GM23248 (cell line): ENCODE measurements around the gene SSX1. TPM values are rescaled to one million over a fixed set of nuclear protein-coding genes. Genes with fewer than 3 reads are reported as not detected.
"Not testable (repeated sequence)": the region's sequence is repeated elsewhere in the genome, so short reads cannot be mapped to it uniquely, and the experiment has no call there.

Source experiments
- DNase-seq: peaks from one replicate; pipeline ENCODE4 v3.0.0-alpha.2; 2015
- H2AFZ ChIP-seq: fragments of 200-600 bp; sonication (generic); 2 replicates; pipeline ENCODE4 v1.6.1; 2016; ENCODE audit warnings: antibody characterized with exemption
- H3F3A ChIP-seq: fragments of 200-600 bp; sonication (generic); 2 replicates; pipeline ENCODE4 v1.6.1; 2016; ENCODE audit warnings: mild to moderate bottlenecking, antibody characterized with exemption, mixed run types; ENCODE audit not compliant: insufficient read depth
- H3K27ac ChIP-seq: fragments of 200-600 bp; sonication (generic); 2 replicates; pipeline ENCODE4 v1.5.1; 2016; ENCODE audit warnings: mild to moderate bottlenecking
- H3K27me3 ChIP-seq: fragments of 200-600 bp; sonication (generic); replicated peaks from 2 replicates; pipeline ENCODE4 v1.6.1; 2016; ENCODE audit warnings: mild to moderate bottlenecking; ENCODE audit not compliant: insufficient read depth
- H3K36me3 ChIP-seq: fragments of 200-600 bp; sonication (generic); 2 replicates; pipeline ENCODE4 v1.6.1; 2016; ENCODE audit warnings: low read depth, mild to moderate bottlenecking
- H3K4me1 ChIP-seq: fragments of 200-600 bp; sonication (generic); 2 replicates; pipeline ENCODE4 v1.6.1; 2016; ENCODE audit warnings: mild to moderate bottlenecking; ENCODE audit not compliant: insufficient read depth
- H3K4me2 ChIP-seq: fragments of 200-600 bp; sonication (generic); one replicate; pipeline ENCODE4 v1.6.1; 2016; ENCODE audit warnings: mild to moderate bottlenecking; ENCODE audit not compliant: unreplicated experiment
- H3K4me3 ChIP-seq: fragments of 200-600 bp; sonication (generic); 2 replicates; pipeline ENCODE4 v1.5.1; 2016; ENCODE audit warnings: mild to moderate bottlenecking
- H3K79me2 ChIP-seq: fragments of 200-600 bp; sonication (generic); 2 replicates; pipeline ENCODE4 v1.6.1; 2016; ENCODE audit warnings: mild to moderate bottlenecking; ENCODE audit not compliant: insufficient read depth
- H3K9ac ChIP-seq: fragments of 200-600 bp; sonication (generic); 2 replicates; pipeline ENCODE4 v1.6.1; 2016; ENCODE audit warnings: mild to moderate bottlenecking
- H3K9me2 ChIP-seq: fragments of 200-600 bp; sonication (generic); 2 replicates; pipeline ENCODE4 v1.6.1; 2016; ENCODE audit warnings: mixed run types, mild to moderate bottlenecking, moderate library complexity; ENCODE audit not compliant: insufficient read depth
- H3K9me3 ChIP-seq: fragments of 200-600 bp; sonication (generic); one replicate; pipeline ENCODE4 v1.6.1; 2017; ENCODE audit warnings: low read depth
- H4K20me1 ChIP-seq: fragments of 200-600 bp; sonication (generic); 2 replicates; pipeline ENCODE4 v1.6.0; 2016; ENCODE audit not compliant: insufficient read depth
- EZH2 ChIP-seq: fragments of 200-600 bp; sonication (generic); IDR thresholded peaks from 2 replicates; pipeline ENCODE4 v1.6.1; 2018; ENCODE audit warnings: antibody characterized with exemption, mild to moderate bottlenecking; ENCODE audit not compliant: insufficient read depth, poor library complexity, severe bottlenecking
- EZH2phosphoT487 ChIP-seq: fragments of 200-600 bp; sonication (generic); IDR thresholded peaks from 2 replicates; pipeline ENCODE4 v1.6.1; 2018; ENCODE audit warnings: antibody characterized with exemption, moderate library complexity, mild to moderate bottlenecking, low read depth; ENCODE audit not compliant: insufficient read depth
- WGBS, 2 experiments: methylation state at CpG; one replicate each; pipeline ENCODE4 v1.1.6; 2015 to 2017; ENCODE audit warnings: low lambda C conversion rate in 2 of 2, low coverage in 1 of 2; ENCODE audit errors: missing lambda C conversion rate in 2 of 2; 5-methylcytosine and 5-hydroxymethylcytosine counted together
- in situ Hi-C: fragments of 300-500 bp; cut with MboI; formaldehyde crosslinking; loops from 2 replicates; pipeline ENCODE4 v1.15.0; 2020
- polyA plus RNA-seq: library from polyadenylated mRNA; unstranded; fragments of >200 nt; fragmentation: Nextera tagmentation; extraction: Ambion mirVana; gene quantifications from 2 replicates; pipeline ENCODE4 v1.2.1, GENCODE V29; 2016
- small RNA-seq: library from RNA; depleted of rRNA; stranded (forward); fragments of <200 nt; gene quantifications from one replicate; pipeline ENCODE3, GENCODE V24; 2014; ENCODE audit warnings: low read depth, low replicate concordance
- total RNA-seq: library from RNA; depleted of rRNA; stranded (reverse); fragments of >200 nt; shearing (Covaris generic); gene quantifications from 2 replicates; pipeline ENCODE4 v1.2.3, GENCODE V29; 2014; rRNA removed

Gene SSX1
- total and polyA plus RNA-seq, 2 experiments from 2014 or later, result not detected

DNA sequence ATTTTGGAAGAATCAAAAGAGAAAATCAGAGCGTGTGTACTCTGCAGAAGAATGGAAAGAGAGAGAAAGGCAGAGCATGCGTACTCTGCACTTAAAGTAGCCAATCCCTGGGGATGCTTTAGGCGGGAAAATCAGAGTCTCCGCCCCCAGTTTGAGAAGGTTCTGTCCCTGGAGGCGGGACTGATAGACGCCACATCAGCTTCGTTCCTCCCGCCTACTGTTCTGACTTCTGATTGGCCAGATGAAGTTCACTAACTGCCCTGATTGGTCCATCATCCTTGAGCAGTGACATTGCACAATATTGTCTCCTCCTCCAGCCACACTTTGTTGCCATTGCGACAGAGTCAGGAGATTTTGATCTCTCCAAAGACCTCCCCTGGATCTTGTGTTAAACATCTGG, 23.8 kb downstream of the SSX1 start:
- no peaks in the 10 kb centered on the region for H3F3A ChIP-seq
- no peaks in the 10 kb centered on the region for H3K9me3 ChIP-seq
- DNase-seq, result peak; percentile 16
- H3K27me3 ChIP-seq, result no peaks in the 10 kb centered on the region
- no peaks in the 10 kb centered on the region for H3K4me1 ChIP-seq
- in situ Hi-C loops, result no loop called here
- no peak overlapping the region for H3K4me2 ChIP-seq
- no peak for TF ChIP-seq EZH2phosphoT487
- no peak for TF ChIP-seq EZH2
- H2AFZ ChIP-seq, result no peak overlapping the region
- no peak overlapping the region for H3K9ac ChIP-seq
- no peak overlapping the region for H3K27ac ChIP-seq
- H4K20me1 ChIP-seq, result no peaks in the 10 kb centered on the region
- no peaks in the 10 kb centered on the region for H3K79me2 ChIP-seq
- no peak overlapping the region for H3K4me3 ChIP-seq
- no peaks in the 10 kb centered on the region for H3K9me2 ChIP-seq
- no peaks in the 10 kb centered on the region for H3K36me3 ChIP-seq
- 5 to 7% methylated on average over 8 to 9 of the region's 9 CpGs for WGBS, 2 experiments

DNA sequence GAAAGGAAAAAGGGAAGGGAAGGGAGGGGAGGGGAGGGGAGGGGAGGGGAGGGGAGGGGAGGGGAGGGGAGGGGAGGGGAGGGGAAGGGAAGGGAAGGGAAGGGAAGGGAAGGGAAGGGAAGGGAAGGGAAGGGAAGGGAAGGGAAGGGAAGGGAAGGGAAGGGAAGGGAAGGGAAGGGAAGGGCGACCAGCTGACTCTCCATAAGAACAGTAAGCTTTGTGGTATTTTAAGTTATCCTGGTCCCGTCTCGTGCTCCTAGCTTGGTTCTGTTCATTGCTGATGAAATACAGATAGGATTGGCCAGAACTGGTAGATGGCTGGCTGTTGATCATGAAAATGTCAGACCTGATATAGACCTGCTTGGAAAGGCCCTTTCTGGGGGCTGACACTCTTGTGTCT, 25.5 kb downstream of the SSX1 start:
- H3F3A ChIP-seq, H3K4me1 ChIP-seq, H3K9ac ChIP-seq, H3K79me2 ChIP-seq, DNase-seq, H4K20me1 ChIP-seq, H2AFZ ChIP-seq, H3K4me2 ChIP-seq, H3K4me3 ChIP-seq, H3K36me3 ChIP-seq, H3K27me3 ChIP-seq, H3K9me3 ChIP-seq, in situ Hi-C loops, H3K27ac ChIP-seq, H3K9me2 ChIP-seq: not testable (repeated sequence)
- WGBS, 2 experiments, result 66% methylated on average over 3 of the region's 3 CpGs; no CpG with 5 or more reads in 1 of the 2 experiments

DNA sequence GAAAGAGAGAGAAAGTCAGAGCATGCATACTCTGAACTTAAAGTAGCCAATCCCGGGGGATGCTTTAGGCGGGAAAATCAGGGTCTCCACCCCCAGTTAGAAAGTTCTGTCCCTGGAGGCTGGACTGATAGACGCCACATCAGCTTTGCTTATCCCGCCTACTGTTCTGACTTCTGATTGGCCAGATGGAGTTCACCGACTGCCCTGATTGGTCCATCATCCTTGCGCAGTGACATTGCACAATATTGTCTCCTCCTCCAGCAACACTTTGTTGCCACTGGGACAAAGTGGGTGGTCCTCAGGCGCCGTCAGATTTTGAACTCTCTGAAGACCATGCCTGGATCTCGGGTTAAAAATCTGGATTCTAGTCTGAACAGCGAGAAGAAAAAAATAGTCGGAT, 51.0 kb downstream of the SSX1 start:
- H3K27me3 ChIP-seq, result no peaks in the 10 kb centered on the region
- no peak overlapping the region for H3K9ac ChIP-seq
- no peak overlapping the region for H2AFZ ChIP-seq
- no peak for DNase-seq
- no peak overlapping the region for H3K4me3 ChIP-seq
- no peaks in the 10 kb centered on the region for H3K4me1 ChIP-seq
- H3K36me3 ChIP-seq, result no peaks in the 10 kb centered on the region
- no peaks in the 10 kb centered on the region for H3K9me2 ChIP-seq
- no peaks in the 10 kb centered on the region for H3F3A ChIP-seq
- no peaks in the 10 kb centered on the region for H3K9me3 ChIP-seq
- H3K4me2 ChIP-seq, result no peak overlapping the region
- no peak overlapping the region for H3K27ac ChIP-seq
- TF ChIP-seq EZH2phosphoT487, result no peak
- no peak for TF ChIP-seq EZH2
- H3K79me2 ChIP-seq, result no peaks in the 10 kb centered on the region
- 74 to 80% methylated on average over 8 to 10 of the region's 11 CpGs for WGBS, 2 experiments
- in situ Hi-C loops, result no loop called here
- no peaks in the 10 kb centered on the region for H4K20me1 ChIP-seq

DNA sequence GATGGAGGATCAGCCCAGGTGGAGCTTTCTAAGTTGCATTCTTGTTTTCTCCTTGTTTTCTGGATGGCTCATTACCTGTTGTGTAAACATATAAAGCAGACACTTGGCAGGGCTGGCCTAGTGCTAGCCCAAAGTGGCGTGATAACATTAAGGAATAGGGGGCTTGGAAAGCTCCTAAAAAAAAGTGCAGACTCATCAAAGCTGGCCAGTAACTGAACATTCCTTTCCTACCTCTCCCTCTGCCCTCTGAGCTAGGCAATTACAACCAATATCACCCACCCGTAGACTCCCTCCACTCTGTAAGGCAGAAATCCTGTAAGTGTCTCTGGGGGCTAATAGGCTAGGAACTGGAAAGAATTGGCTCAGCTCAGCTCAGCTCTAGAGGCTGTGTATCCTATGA, 58.8 kb downstream of the SSX1 start:
- H4K20me1 ChIP-seq, H3K27ac ChIP-seq, H2AFZ ChIP-seq, H3K9me2 ChIP-seq, H3K9me3 ChIP-seq, DNase-seq, H3K4me2 ChIP-seq, H3K4me3 ChIP-seq, H3F3A ChIP-seq, H3K36me3 ChIP-seq, H3K9ac ChIP-seq, H3K79me2 ChIP-seq, H3K4me1 ChIP-seq, H3K27me3 ChIP-seq, in situ Hi-C loops: not testable (repeated sequence)
- WGBS, 2 experiments, result 52 to 64% methylated on average over 2 of the region's 2 CpGs

Small RNAs within 50 kb of the gene (small RNA-seq; reads per million reads assigned to genes)
- gene AC245047.3 (not detected), gene AC245047.4 (not detected), gene RNA5SP503 (not detected)

Other genes starting within 250 kb of the SSX1 start
- not detected in 2 replicates for gene SPACA5, start 248.4 kb upstream of the SSX1 start, total RNA-seq
- not detected in 2 replicates for gene SPACA5, start 248.4 kb upstream of the SSX1 start, polyA plus RNA-seq
- gene ZNF630, start 183.8 kb upstream of the SSX1 start, total RNA-seq, result 0.22 and 0.25 TPM in 2 replicates
- 0.41 and 0.53 TPM in 2 replicates for gene ZNF630, start 183.8 kb upstream of the SSX1 start, polyA plus RNA-seq
- gene SPACA5B, start 124.8 kb upstream of the SSX1 start, total RNA-seq, result not detected in 2 replicates
- not detected in 2 replicates for gene SPACA5B, start 124.8 kb upstream of the SSX1 start, polyA plus RNA-seq
- not detected in 2 replicates for gene SSX5, start 58.6 kb upstream of the SSX1 start, total RNA-seq
- not detected in 2 replicates for gene SSX5, start 58.6 kb upstream of the SSX1 start, polyA plus RNA-seq
- not detected in 2 replicates for gene SSX3, start 101.3 kb downstream of the SSX1 start, total RNA-seq
- not detected in 2 replicates for gene SSX3, start 101.3 kb downstream of the SSX1 start, polyA plus RNA-seq
- not detected in 2 replicates for gene SSX4, start 128.1 kb downstream of the SSX1 start, total RNA-seq
- not detected in 2 replicates for gene SSX4, start 128.1 kb downstream of the SSX1 start, polyA plus RNA-seq
- not detected in 2 replicates for gene SSX4B, start 156.6 kb downstream of the SSX1 start, total RNA-seq
- gene SSX4B, start 156.6 kb downstream of the SSX1 start, polyA plus RNA-seq, result not detected in 2 replicates
- gene SLC38A5, start 214.9 kb downstream of the SSX1 start, total RNA-seq, result 34.5 and 35.3 TPM in 2 replicates
- 31.5 and 32.4 TPM in 2 replicates for gene SLC38A5, start 214.9 kb downstream of the SSX1 start, polyA plus RNA-seq
- gene FTSJ1, start 220.8 kb downstream of the SSX1 start, total RNA-seq, result 95.2 and 152 TPM in 2 replicates
- gene FTSJ1, start 220.8 kb downstream of the SSX1 start, polyA plus RNA-seq, result 64.9 and 70.6 TPM in 2 replicates